22Rv1 (cell line): ENCODE results near the gene RGS3.
"Not testable (repeated sequence)": the region's sequence is repeated elsewhere in the genome, so short reads cannot be mapped to it uniquely, and the experiment has no call there.

Source experiments
- H3K27ac ChIP-seq: fragments of 450-650 bp; 2 replicates; pipeline ENCODE4 v1.5.1; 2017
- CTCF ChIP-seq: fragments of 450-650 bp; IDR thresholded peaks from 2 replicates; pipeline ENCODE4 v1.5.1; 2017; ENCODE audit warnings: mild to moderate bottlenecking
- ZFX ChIP-seq: fragments of 450-650 bp; IDR thresholded peaks from 2 replicates; pipeline ENCODE4 v1.6.1; 2017; ENCODE audit warnings: antibody characterized with exemption, borderline replicate concordance

The RGS3 gene

GRCh38 chr9:113547501-113547900 lies 84.0 kb downstream of the RGS3 start:
- no peak for TF ChIP-seq ZFX
- no peak for TF ChIP-seq CTCF
- no peak overlapping the region for H3K27ac ChIP-seq

- TF ChIP-seq CTCF (no peak), ZFX (no peak)
- no peak overlapping the region for H3K27ac ChIP-seq
Observed at GRCh38 chr9:113548221-113549041, 84.9 kb downstream of the RGS3 start.

DNA sequence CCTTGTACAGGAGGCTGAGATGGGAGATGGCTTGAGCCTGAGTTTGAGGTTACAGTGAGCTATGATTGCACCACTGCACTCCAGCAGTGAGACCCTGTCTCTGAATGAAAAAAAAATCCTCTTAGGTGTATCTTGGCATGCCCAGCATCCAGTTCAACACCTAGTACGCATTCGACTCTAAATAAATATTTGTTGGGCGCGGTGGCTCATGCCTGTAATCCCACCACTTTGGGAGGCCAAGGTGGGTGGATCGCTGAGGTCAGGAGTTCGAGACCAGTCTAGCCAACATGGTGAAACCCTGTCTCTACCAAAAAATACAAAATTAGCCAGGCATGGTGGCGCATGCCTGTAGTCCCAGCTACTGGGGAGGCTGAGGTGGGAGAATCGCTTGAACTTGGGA lies 86.4 kb downstream of the RGS3 start:
- H3K27ac ChIP-seq = not testable (repeated sequence)

GRCh38 chr9:113556877-113557593 lies 93.5 kb downstream of the RGS3 start:
- no peak overlapping the region for H3K27ac ChIP-seq
- TF ChIP-seq ZFX = no peak
- no peak for TF ChIP-seq CTCF

- no peak for TF ChIP-seq CTCF
- no peak for TF ChIP-seq ZFX
- H3K27ac ChIP-seq = no peak overlapping the region
Observed at GRCh38 chr9:113558632-113559502, 95.3 kb downstream of the RGS3 start.

DNA sequence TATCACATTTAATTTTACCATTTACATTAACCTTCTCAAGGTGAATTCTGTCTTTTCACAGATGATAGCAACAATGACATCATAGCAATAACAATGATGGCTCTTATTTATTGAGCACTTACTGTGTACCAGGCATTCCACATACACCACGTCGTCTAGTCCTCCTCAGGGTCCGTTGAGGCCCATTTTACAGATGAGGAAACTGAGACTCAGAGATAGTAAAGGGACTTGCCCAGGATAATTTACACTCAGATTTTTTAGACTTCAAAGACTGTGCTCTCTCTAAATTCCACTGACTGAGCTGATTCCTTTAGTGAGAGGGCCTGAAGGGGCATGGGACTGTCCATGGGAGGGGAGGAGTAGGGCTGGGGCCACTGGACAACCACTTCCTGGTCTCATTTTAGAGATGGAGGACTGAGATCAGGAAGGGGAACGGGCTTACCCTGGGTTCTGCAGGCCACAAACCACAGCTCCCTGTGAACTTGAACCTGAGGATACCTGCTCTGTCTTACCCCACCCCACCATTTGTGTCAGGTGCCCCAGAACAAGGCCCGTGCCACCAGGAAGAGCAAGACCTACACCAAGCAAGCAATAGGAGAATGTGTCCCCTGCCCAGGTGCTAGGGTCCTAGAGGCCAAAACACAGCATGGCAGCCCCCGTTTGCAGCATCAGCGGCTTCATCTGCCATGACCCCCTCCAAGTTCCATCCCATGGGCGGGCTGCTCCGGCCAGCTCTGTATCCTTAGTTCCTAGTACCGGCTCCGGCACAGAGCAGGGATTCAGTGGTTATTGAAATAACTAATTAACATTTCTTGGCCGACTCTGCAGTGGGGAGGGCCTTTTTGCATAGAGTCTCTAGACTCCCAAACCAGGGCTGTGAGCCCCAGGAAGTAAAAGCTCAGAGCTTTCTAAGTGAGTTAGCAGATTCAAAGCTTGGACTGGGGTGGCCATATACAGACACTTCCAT lies 96.6 kb downstream of the RGS3 start:
- TF ChIP-seq CTCF (no peak), ZFX (no peak)
- H3K27ac ChIP-seq = no peak overlapping the region
